PFSK-1 (cell line): Measurements from ENCODE around the gene CTNNA1.

ENCODE experiments used
- FOXP2 ChIP-seq: optimal IDR thresholded peaks from 2 replicates; pipeline ENCODE3; 2011; ENCODE audit warnings: borderline replicate concordance, control low read depth, inconsistent platforms; ENCODE audit not compliant: insufficient read depth; ENCODE audit errors: extremely low read length, extremely low read depth
- POLR2AphosphoS5 ChIP-seq: IDR thresholded peaks from 2 replicates; pipeline ENCODE4 v1.6.1; 2012; ENCODE audit warnings: low read depth, mild to moderate bottlenecking, control low read depth, low read length, moderate library complexity
- REST ChIP-seq, 2 experiments: IDR thresholded peaks; 2 replicates each; pipeline versions ENCODE4 v1.6.1 to v1.8.0; 2011 to 2012; ENCODE audit warnings: low read depth in 2 of 2, low read length in 2 of 2, control low read depth in 1 of 2, inconsistent platforms in 1 of 2, mild to moderate bottlenecking in 1 of 2, moderate library complexity in 1 of 2; ENCODE audit not compliant: insufficient read depth in 1 of 2
- SIN3A ChIP-seq: IDR thresholded peaks from 2 replicates; pipeline ENCODE4 v1.6.1; 2012; ENCODE audit warnings: mild to moderate bottlenecking, low read length, moderate library complexity, borderline replicate concordance; ENCODE audit not compliant: insufficient read depth
- TAF1 ChIP-seq: IDR thresholded peaks from 2 replicates; pipeline ENCODE4 v1.6.1; 2012; ENCODE audit warnings: low read length, control low read depth, borderline replicate concordance; ENCODE audit not compliant: insufficient read depth

Gene CTNNA1

GRCh38 chr5:138792195-138792790 is 39.1 kb downstream of the CTNNA1 start:
- TF ChIP-seq POLR2AphosphoS5 (no peak), FOXP2 (no peak), REST (IDR thresholded peaks at IDR 0.05; ENCODE audit: insufficient read depth in 1 of 2, low read depth in 2 of 2, low read length in 2 of 2) (no peak), TAF1 (no peak), SIN3A (no peak)

- TF ChIP-seq REST (IDR thresholded peaks at IDR 0.05; ENCODE audit: insufficient read depth in 1 of 2, low read depth in 2 of 2, low read length in 2 of 2) = no peak
- TF ChIP-seq POLR2AphosphoS5 = no peak
- TF ChIP-seq TAF1 = no peak
- no peak for TF ChIP-seq FOXP2
- no peak for TF ChIP-seq SIN3A
Observed at GRCh38 chr5:138793575-138793974, 40.4 kb downstream of the CTNNA1 start.

GRCh38 chr5:138803285-138803684 is 50.1 kb downstream of the CTNNA1 start:
- TF ChIP-seq POLR2AphosphoS5 (no peak), FOXP2 (no peak), SIN3A (no peak), REST (IDR thresholded peaks at IDR 0.05; ENCODE audit: insufficient read depth in 1 of 2, low read depth in 2 of 2, low read length in 2 of 2) (no peak), TAF1 (no peak)

GRCh38 chr5:138803935-138804334 is 50.7 kb downstream of the CTNNA1 start:
- TF ChIP-seq TAF1 (no peak), FOXP2 (no peak), SIN3A (no peak), REST (IDR thresholded peaks at IDR 0.05; ENCODE audit: insufficient read depth in 1 of 2, low read depth in 2 of 2, low read length in 2 of 2) (no peak), POLR2AphosphoS5 (no peak)

GRCh38 chr5:138805096-138805495 is 51.9 kb downstream of the CTNNA1 start:
- no peak for TF ChIP-seq SIN3A
